GM21723 (cell line): Measurements from ENCODE around the gene ZGLP1.
A peak's percentile ranks its signal among the peaks of the same experiment; 100 is the strongest.

ENCODE experiments used
- ATAC-seq: cut with Tn5 transposase; IDR thresholded peaks from one replicate; pipeline ENCODE4 v1.9.1; 2021; ENCODE audit warnings: mild to moderate bottlenecking, moderate library complexity; ENCODE audit not compliant: unreplicated experiment

ZGLP1 gene

GRCh38 chr19:10295305-10295846 is 14.2 kb downstream of the ZGLP1 start:
- no peak for ATAC-seq

- no peak for ATAC-seq
Measured at GRCh38 chr19:10294368-10294697, 15.3 kb downstream of the ZGLP1 start.

- no peak for ATAC-seq
Measured at GRCh38 chr19:10293637-10294367, 15.8 kb downstream of the ZGLP1 start.

GRCh38 chr19:10292789-10293636 is 16.6 kb downstream of the ZGLP1 start:
- ATAC-seq = no peak

- ATAC-seq = peak; percentile 53
Measured at GRCh38 chr19:10292206-10292788, 17.3 kb downstream of the ZGLP1 start.

GRCh38 chr19:10291554-10292205 is 17.9 kb downstream of the ZGLP1 start:
- ATAC-seq = no peak

GRCh38 chr19:10290876-10291553 is 18.6 kb downstream of the ZGLP1 start:
- no peak for ATAC-seq

GRCh38 chr19:10290357-10290875 is 19.2 kb downstream of the ZGLP1 start:
- no peak for ATAC-seq

- ATAC-seq = no peak
Measured at GRCh38 chr19:10289836-10290356, 19.7 kb downstream of the ZGLP1 start, which contains the start of gene ICAM5. TSS of gene ICAM5 (plus strand) at chr19:10289952. CDS start at chr19:10290044, 92 bp downstream.

GRCh38 chr19:10289167-10289835 is 20.3 kb downstream of the ZGLP1 start:
- ATAC-seq = no peak

GRCh38 chr19:10288662-10289166 is 20.9 kb downstream of the ZGLP1 start:
- no peak for ATAC-seq

- ATAC-seq = no peak
Measured at GRCh38 chr19:10286803-10287737, 22.5 kb downstream of the ZGLP1 start, which contains the start of gene ICAM4. TSS of gene ICAM4 (plus strand) at chr19:10286955. CDS start at chr19:10287013, 58 bp downstream.

- ATAC-seq = no peak
Measured at GRCh38 chr19:10285393-10285792, 24.2 kb downstream of the ZGLP1 start.

GRCh38 chr19:10284960-10285278 is 24.7 kb downstream of the ZGLP1 start:
- ATAC-seq = no peak

- ATAC-seq = no peak
Measured at GRCh38 chr19:10284065-10284959, 25.3 kb downstream of the ZGLP1 start.

GRCh38 chr19:10283301-10284064 is 26.1 kb downstream of the ZGLP1 start:
- ATAC-seq = no peak
